GM12801 (cell line): ENCODE results near the gene PRKAR1A.

Experiments
- CTCF ChIP-seq: IDR thresholded peaks from one replicate; pipeline ENCODE4 v1.5.1; 2011; ENCODE audit warnings: control low read depth; ENCODE audit not compliant: insufficient read length; ENCODE audit errors: extremely low read depth

The PRKAR1A gene

GRCh38 chr17:68595496-68595895, 83.3 kb downstream of the PRKAR1A start:
- TF ChIP-seq CTCF: no peak

DNA sequence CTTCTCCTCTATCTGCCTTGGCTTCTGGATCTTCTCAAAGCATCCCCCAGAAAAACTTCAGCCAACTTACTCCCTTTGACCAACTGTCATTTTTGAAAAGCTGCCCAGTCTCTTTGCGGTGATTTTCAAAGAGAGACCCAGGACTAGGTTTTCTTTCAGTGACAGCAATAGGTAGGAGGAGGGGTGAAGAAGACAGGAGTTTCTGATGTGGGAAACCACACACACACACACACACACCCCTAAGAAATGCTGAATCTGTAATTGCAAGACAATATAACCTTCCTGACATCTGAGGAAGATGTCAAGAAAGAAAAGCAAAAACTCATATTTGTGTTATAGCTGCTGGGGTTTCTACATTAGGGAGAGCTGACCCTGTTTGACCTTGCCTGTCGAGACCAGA, 83.8 kb downstream of the PRKAR1A start:
- no peak for TF ChIP-seq CTCF

DNA sequence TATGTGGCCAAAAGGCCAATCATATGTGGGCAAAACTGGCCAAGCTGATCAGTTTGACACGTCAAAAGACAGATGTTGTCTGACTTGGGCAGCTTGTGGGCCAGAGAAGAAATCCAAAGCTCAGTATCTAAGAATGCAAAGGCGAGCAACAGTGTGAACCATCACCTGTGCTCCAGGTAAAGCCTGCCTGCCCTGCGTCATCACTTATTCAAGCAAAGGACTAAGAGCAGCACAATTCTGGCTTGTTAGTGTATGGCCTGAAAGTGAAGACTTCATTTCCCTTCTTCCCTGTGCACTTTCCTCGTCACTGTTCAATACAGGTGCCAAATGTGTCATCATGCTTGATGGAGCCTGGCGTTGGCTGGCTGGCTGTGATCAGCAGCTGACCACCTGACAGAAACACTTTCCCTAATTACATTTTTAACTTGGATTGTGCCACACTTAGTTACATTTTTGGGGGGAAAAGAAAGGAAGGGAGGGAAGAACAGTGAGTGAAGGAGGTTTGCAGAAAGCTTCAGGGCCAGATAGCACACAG, 84.2 kb downstream of the PRKAR1A start:
- no peak for TF ChIP-seq CTCF

GRCh38 chr17:68598074-68598473, 85.8 kb downstream of the PRKAR1A start:
- no peak for TF ChIP-seq CTCF

GRCh38 chr17:68598545-68598961, 86.3 kb downstream of the PRKAR1A start:
- TF ChIP-seq CTCF: no peak

DNA sequence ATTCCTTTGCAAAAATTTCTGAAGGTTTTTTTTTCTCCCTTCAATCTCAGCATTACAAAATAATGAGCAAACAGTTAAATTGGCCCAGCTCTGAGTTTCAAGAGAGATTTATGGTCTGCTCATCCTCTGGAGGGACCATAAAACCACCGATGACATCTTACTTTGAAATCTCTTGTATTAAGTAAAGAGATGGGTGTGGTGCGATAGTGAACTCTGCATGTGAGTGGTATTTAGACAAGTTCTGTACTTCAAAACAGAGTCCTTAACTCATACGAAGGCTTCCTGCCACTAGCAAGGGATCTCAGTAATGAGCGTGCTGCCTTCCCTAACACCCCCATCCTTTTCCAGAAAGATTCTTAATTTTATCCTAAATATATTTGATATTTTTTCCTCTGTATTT, 86.9 kb downstream of the PRKAR1A start:
- TF ChIP-seq CTCF: no peak

DNA sequence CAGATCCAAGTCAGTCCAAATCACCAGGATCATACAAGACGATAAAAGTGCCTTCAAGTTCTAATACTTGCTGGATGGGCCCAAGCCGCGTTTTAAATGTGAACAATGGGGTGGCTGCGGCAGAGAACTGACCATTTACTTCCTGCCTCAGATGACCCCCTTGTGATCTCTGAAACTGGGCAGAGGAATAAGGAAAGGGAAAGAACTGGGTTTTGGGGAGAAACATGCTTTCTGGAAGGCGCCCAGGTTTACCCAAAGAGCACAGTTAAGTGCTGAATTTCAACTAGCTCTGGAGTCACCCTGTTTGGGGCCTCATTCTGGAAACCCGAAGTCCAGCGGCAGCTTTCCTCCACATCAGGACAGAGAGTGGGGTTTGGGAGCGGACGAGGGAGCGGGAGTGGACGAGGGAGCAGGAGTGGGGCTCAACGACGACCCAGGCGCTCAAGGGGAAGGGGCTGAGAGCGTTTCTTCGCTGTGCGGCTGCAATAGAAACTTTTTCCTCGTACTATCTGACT, 87.4 kb downstream of the PRKAR1A start:
- TF ChIP-seq CTCF: no peak
